22Rv1 (cell line): ENCODE results near the gene KRTAP1-5.

Experiments used
- CTCF ChIP-seq: fragments of 450-650 bp; IDR thresholded peaks from 2 replicates; pipeline ENCODE4 v1.5.1; 2017; ENCODE audit warnings: mild to moderate bottlenecking
- ZFX ChIP-seq: fragments of 450-650 bp; IDR thresholded peaks from 2 replicates; pipeline ENCODE4 v1.6.1; 2017; ENCODE audit warnings: antibody characterized with exemption, borderline replicate concordance

GRCh38 chr17:41054025-41054424 is 27.0 kb upstream of the KRTAP1-5 start:
- TF ChIP-seq ZFX (no peak), CTCF (no peak)
